GM21381 (cell line): ENCODE data around the gene LMCD1.

Experiments
- ATAC-seq: cut with Tn5 transposase; IDR thresholded peaks from one replicate; pipeline ENCODE4 v1.9.1; 2021; ENCODE audit warnings: mild to moderate bottlenecking, moderate library complexity; ENCODE audit not compliant: unreplicated experiment

LMCD1 gene

DNA sequence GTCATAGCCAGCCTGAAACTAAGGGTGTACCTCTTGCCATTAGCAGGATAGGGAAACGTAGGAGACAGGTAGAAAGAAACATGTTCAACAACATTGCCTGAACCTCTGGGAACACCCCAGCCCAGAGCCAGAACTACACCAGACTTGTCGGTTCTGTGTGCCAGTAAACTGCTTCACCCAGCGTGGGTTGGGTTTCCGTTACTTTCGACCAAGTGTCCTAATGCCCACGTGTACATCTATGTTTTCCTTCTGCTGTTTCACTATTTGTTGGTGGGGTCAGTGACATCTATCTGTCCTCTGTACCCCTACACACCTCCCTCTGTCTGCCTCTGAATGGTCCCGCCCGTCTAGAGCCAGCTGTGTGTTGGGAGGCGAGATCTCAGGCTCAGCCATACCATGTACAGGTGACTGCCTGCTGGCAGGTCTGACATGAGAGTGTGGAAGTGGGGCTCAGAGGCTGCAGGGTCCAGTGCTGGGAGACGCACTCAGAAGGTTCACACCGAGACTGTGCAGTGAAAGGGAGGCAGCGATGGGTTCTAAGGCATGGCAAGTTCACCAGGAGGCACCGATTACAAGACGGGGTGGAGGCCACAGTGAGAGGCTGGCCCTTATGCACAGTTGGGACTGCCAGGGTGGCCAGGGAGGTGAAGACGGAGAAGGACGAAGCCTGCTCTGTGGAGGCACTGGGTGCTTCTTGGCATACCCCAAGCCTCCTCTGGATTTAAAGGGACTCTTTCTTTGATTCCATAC is 106.6 kb downstream of the LMCD1 start:
- ATAC-seq, result no peak

DNA sequence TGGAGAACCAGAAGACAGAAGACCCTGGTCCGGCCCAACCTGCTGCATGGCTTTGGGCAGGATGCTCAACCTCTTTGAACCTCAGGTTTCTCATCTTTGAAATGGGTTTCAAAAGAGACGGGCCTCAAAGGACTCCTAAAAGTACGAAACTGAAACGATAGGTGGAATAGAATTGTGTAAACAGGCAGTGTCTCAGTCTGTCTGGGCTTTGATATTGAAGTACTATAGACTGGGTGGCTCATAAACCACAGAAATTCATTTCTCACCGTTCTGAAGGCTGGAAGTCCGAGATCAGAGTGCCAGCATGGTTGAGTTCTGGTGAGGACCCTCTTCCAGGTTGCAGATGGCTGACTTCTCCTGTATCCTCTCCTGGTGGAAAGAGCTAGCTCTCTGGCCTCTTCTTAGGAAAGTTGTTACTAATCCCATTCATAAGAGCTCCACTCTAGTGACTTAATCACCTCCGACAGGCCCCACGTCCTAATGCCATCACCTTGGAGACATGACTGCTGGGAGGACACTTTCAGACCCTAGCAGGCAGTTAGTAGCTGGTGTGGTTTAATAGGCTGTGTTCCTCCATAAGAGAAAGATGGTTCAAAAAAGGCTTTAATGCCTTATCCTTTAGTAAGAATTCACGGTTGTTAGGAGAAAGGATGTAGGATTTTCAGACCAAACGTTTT is 107.3 kb downstream of the LMCD1 start:
- ATAC-seq, result no peak

DNA sequence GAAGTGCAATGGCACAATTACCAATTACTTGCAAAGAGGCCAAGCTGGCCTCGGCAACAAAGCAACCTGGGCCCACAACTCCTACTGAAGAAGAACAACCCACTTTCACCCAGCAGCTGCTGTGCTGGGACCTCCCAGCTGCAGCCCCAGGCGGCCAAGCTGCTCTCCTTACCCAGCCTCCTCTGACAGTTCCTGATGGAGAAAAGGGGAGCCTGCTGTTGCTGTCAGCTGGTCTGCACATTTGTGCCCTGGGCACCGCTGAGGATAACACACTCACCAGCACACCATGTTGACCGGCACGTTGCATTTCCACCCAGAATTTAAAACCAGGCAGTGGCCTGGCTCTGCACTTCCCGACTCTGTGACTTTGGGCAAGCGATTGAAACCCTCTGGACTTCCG is 109.3 kb downstream of the LMCD1 start:
- ATAC-seq, result no peak

DNA sequence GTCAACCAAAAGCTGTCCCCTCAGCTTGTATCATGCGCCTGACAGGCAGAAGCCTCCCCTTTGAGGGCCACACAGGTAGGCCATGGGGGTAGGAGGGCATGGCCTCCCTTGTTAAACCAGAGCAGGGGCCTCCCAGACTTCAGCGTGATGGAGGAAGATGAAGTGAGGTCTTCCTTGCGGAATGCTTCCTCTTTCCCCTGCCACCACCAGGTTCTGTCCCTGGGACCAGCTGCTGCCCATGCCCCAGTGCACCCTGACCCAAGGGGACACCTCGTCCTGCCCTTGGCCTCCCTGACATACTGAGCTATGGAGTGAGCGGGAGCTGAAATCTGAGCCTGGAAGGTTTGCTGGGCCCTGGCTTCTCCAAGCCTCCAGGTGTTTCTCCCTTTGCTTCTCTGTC is 116.3 kb downstream of the LMCD1 start:
- ATAC-seq, result no peak

DNA sequence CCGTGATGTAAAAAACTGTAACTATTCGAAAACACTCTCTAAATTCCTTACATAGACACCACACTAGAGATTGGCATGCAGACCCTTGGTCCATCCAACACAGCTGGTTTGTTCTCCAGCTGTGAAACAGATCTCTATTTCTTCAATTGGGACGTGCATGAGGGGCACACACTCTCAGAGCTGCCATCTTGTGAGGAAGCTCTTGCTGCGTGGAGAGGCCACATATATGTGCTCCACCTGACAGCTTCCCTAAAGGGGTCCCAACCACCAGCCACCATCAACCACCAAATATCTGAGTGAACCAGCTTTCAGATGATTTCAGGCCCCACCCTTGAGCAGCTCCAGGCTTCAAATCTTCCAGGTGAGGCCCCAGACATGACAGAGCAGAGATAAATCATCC is 117.3 kb downstream of the LMCD1 start:
- no peak for ATAC-seq

DNA sequence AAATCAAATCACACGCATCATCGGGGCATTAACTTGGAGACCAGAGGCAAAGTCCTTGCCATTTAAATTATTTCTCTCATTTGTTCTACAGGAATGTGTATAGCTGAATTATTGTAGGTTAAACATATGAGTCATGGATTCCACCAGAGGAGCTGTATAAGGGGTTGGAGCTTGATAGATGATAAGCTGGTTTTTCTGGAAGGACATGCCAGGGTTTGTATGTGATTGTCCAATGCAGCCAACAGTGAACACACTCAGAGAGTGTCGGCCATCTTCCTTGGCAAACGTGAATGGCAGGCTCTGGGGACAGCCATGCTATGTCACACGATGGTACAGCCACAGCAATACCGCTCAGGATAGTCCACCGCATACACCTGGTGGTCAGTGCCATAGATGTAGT is 117.9 kb downstream of the LMCD1 start:
- ATAC-seq, result no peak

DNA sequence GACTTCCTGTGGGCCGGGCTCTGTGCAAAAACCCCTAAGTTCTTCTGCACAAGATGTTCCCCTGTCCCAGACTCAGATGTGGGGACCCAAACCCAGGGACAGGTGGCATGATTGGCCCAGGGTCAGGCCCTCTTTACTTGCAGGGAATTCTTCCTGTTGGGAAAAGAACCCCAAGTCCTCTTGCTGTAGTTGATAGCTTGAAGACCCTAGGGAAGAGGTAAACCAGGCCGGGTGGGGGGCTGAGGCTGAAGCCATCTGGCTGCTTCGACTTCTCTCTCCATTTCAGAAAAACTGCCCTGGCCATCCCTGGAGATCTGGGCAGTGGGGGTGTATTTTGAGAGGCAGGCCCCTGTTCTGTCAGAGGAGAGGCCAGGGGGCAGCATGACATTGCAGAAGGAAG is 119.5 kb downstream of the LMCD1 start:
- no peak for ATAC-seq

DNA sequence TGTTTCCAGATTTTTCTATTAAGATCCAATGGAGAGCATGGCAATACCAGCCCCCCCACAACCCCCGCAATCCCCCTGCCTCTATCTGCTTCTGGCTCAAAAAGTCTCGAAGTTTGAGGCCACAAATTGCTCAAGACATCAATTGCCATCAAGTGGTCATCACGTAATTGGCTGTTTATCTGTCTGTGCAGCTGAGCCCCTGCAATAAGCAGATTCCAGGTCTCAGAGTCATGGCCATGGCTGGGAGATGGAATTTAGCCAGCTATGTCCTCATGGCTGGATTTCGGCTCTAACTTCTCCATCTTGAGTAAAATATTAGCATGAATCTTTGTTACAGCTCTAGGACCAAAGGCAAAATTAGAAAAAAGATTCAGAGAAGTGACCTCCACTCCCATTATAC is 120.2 kb downstream of the LMCD1 start:
- ATAC-seq, result no peak

DNA sequence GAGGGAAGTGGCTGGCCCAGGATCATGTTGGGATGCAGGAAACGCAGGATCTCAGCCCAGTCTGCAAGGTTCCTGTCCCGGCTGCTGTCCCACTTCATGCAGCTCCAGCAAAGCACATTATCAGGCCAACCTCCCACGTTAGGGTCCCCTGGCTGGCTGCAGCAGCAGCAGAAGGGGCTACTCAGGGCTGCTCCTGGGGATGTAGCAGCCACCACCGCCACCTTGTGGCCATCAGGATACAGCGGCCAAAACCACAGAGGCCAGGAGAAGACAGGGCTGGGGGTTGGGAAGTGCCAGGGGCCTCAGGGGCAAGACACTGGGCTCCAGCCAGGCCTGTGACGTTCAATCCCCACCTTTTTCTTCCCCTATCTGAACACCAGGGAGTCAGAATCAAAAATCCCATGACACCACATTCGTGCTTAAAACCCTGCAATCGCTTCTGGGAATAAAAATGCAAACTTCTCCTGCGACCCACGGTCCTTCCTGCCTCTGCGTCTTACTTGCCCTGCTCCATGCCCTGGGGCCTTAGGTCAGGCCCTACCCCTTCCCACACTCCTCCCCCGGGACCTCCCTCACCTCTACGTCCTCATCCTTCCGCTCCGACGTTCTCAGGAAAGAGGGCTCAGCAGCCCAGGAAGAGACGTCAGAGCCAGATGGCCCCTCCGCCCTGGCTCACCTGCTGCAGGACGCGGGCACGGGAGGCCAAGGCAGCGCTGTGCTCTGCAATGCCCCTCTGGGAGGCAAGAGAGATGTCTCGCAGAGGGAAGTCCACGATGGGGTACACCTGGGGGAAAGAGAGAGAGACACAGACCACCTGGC is 121.5 kb downstream of the LMCD1 start:
- peak; percentile 87 for ATAC-seq

DNA sequence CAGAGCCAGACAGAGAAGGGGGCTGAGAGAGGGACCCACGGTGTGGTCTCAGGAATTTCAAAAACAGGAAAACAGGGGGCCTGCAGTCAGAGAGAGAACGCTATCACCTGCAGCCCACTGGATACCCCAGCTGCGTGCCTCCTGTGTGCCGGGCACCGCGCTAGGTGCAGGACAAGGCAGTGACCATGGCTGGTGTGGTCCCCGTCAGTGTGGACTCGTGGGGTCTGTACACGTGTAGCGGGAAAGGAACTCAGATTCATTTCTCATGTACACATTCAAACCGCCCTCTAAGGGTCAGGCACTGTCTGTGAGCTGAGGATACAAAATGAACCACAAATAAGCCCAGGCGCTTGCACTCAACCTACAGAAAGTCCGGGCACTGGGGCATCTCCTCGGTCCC is 122.1 kb downstream of the LMCD1 start:
- ATAC-seq, result no peak
